Colonic mucosa (tissue), 4 donors: ENCODE data around the gene KRTAP4-16. TPM values are rescaled to one million over a fixed set of nuclear protein-coding genes. Genes with fewer than 3 reads are reported as not detected.
"Not testable (repeated sequence)": the region's sequence is repeated elsewhere in the genome, so short reads cannot be mapped to it uniquely, and the experiment has no call there.

Source experiments
- DNase-seq: peaks from one replicate; pipeline ENCODE4 v3.0.0-alpha.2; 2020
- H3K27ac ChIP-seq: fragments of 200-600 bp; one replicate; pipeline ENCODE4 v1.8.0; 2021
- H3K27me3 ChIP-seq: fragments of 200-600 bp; one replicate; pipeline ENCODE4 v1.8.0; 2021
- H3K36me3 ChIP-seq: fragments of 200-600 bp; one replicate; pipeline ENCODE4 v1.8.0; 2021
- H3K4me1 ChIP-seq: fragments of 200-600 bp; one replicate; pipeline ENCODE4 v1.8.0; 2021; ENCODE audit warnings: mild to moderate bottlenecking
- H3K4me3 ChIP-seq: fragments of 200-600 bp; one replicate; pipeline ENCODE4 v1.8.0; 2021
- H3K9ac ChIP-seq, 2 donors: one replicate each; pipeline ENCODE4 v1.7.0; 2013; ENCODE audit warnings: control low read depth in 2 of 2, low read depth in 2 of 2, low read length in 2 of 2
- H3K9me3 ChIP-seq: fragments of 200-600 bp; one replicate; pipeline ENCODE4 v1.8.0; 2021
- intact Hi-C: fragments of 100-400 bp; cut with DNase I; formaldehyde crosslinking; loops from one replicate; pipeline ENCODE4 v1.14.1; 2022
- total RNA-seq, 2 donors: library from RNA; stranded (reverse); fragmentation: NEBNext Ultra II Directional in 1 of 2; extraction: Animal tissue kit (Norgen Biotek cat#: 25700) in 1 of 2; gene quantifications; one replicate each; pipeline ENCODE4 v1.2.1, GENCODE V29; 2021
- TF ChIP-seq, protein P1 (sequence below): fragments of 200-600 bp; IDR thresholded peaks from one replicate; pipeline ENCODE4 v1.8.0; 2022; ENCODE audit warnings: antibody characterized with exemption, mild to moderate bottlenecking
- donor health status: healthy.
- donor health status: DM: no; HTN: no; CAD: no.
- donor health status: DM: no; HTN: no; CAD: no.

Gene KRTAP4-16
- total RNA-seq, result not detected

DNA sequence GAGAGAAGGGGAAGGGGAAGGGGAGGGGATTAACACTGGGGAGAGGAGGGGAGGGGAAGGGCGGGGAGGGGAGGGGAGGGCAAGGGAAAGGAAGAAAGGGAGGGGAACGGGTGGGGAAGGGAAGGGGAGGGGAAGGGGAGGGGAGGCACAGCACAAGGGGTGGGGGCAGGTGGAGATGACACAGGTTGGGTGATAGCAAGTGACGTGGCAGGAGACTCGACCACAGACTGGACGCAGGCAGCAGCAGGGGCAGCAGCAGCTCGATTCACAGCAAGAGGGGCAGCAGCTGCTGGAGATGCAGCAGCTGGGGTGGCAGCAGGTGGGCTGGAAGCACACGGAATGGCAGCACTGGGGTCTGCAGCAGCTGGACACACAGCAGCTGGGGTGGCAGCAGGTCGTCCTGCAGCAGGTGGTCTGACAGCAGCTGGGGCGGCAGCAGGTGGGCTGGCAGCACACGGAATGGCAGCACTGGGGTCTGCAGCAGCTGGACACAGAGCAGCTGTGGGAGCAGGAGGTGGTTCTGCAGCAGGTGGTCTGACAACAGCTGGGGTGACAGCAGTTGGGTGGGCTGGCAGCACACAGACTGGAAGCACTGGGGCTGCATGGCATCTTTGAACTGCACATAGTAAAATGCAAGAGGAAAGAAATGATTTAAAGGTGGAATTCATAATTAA is at the start of gene KRTAP4-16:
KRTAP4-16 (minus strand) TSS at position 624 of the 674 bp plus-strand sequence; CDS start at position 624, 0 bp downstream.
- no peaks in the 10 kb centered on the region for H3K9me3 ChIP-seq
- no peak for DNase-seq
- no peaks in the 10 kb centered on the region for H3K27me3 ChIP-seq
- H3K27ac ChIP-seq, result no peak within 1 kb of the TSS
- TF ChIP-seq, protein P1, sequence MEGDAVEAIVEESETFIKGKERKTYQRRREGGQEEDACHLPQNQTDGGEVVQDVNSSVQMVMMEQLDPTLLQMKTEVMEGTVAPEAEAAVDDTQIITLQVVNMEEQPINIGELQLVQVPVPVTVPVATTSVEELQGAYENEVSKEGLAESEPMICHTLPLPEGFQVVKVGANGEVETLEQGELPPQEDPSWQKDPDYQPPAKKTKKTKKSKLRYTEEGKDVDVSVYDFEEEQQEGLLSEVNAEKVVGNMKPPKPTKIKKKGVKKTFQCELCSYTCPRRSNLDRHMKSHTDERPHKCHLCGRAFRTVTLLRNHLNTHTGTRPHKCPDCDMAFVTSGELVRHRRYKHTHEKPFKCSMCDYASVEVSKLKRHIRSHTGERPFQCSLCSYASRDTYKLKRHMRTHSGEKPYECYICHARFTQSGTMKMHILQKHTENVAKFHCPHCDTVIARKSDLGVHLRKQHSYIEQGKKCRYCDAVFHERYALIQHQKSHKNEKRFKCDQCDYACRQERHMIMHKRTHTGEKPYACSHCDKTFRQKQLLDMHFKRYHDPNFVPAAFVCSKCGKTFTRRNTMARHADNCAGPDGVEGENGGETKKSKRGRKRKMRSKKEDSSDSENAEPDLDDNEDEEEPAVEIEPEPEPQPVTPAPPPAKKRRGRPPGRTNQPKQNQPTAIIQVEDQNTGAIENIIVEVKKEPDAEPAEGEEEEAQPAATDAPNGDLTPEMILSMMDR, result no peak
- H3K9ac ChIP-seq, result no peak within 1 kb of the TSS
- intact Hi-C loops, result no loop called here
- no peaks in the 10 kb centered on the region for H3K4me1 ChIP-seq
- no peak within 1 kb of the TSS for H3K4me3 ChIP-seq
- no peaks in the 10 kb centered on the region for H3K36me3 ChIP-seq

DNA sequence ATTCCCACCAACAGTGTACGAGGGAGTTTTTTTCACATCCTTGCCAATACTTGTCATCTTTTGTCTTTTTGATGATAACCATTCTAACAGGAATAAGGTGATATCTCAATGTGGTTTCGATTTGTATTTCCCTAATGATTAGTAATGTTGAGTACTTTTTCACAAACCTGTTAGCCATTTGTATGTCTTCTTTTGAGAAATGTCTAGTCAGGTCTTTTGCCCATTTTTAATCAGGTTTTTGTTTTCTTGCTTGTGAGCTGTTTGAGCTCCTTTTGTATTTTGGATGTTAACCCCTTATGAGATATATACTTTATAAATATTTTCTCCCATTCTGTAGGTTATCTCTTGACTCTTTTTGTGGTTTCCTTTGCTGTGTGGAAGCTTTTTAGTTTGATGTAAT is 49.5 kb upstream of the KRTAP4-16 start:
- Histone ChIP-seq H3K36me3 (no peaks in the 10 kb centered on the region), H3K27ac (no peak overlapping the region), H3K9ac (no peak overlapping the region), H3K9me3 (no peaks in the 10 kb centered on the region), H3K4me3 (no peak overlapping the region), H3K4me1 (no peaks in the 10 kb centered on the region), H3K27me3 (no peaks in the 10 kb centered on the region)
- intact Hi-C loops, result no loop called here
- TF ChIP-seq, protein P1, result no peak
- DNase-seq, result no peak

DNA sequence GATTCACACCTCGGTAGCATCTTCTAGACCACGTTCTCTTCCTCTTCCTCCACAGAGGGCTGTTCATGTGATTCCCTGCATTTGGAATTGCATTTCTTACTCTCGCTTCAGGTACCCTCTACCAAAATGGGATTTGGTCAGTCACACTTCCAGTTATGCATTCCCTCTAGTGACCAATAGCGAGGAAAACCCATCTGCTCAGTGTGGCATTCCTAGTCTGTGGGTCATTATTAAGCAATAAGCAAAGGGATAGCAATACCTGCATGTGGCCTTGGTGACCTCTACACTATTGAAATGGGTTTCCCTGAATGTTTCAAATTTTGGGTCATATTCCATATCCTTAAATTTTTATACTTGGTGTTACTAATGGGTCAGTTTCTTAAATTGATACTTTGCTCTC is 48.0 kb upstream of the KRTAP4-16 start:
- Histone ChIP-seq H3K4me1 (no peaks in the 10 kb centered on the region), H3K9me3 (no peaks in the 10 kb centered on the region), H3K4me3 (no peak overlapping the region), H3K36me3 (no peaks in the 10 kb centered on the region), H3K27ac (no peak overlapping the region), H3K9ac (no peak overlapping the region), H3K27me3 (no peaks in the 10 kb centered on the region)
- TF ChIP-seq, protein P1, result no peak
- no peak for DNase-seq
- intact Hi-C loops, result no loop called here

DNA sequence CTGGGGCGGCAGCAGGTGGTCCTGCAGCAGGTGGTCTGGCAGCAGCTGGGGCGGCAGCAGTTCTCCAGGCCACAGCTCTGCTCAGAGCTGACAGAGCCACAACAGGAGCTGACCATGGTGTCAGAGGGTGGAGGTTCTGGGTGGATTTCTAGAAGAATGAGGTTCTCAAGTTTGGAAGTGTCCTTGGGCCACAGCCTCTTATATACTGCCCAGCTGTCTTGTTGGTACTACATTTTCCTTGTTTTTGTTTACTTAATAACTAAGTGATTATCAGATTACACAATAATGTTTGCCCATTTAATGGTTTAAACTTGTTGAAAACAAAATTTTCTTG is 47.6 kb upstream of the KRTAP4-16 start, which contains the start of gene KRTAP4-5:
KRTAP4-5 (minus strand) TSS at position 174 of the 334 bp plus-strand sequence; CDS start at position 116, 58 bp downstream.
- no peak within 1 kb of the TSS for H3K4me3 ChIP-seq
- no peaks in the 10 kb centered on the region for H3K4me1 ChIP-seq
- H3K9me3 ChIP-seq, result no peaks in the 10 kb centered on the region
- no peaks in the 10 kb centered on the region for H3K27me3 ChIP-seq
- H3K36me3 ChIP-seq, result no peaks in the 10 kb centered on the region
- intact Hi-C loops, result no loop called here
- TF ChIP-seq, protein P1, result no peak
- no peak for DNase-seq
- H3K27ac ChIP-seq, result no peak within 1 kb of the TSS
- no peak within 1 kb of the TSS for H3K9ac ChIP-seq

DNA sequence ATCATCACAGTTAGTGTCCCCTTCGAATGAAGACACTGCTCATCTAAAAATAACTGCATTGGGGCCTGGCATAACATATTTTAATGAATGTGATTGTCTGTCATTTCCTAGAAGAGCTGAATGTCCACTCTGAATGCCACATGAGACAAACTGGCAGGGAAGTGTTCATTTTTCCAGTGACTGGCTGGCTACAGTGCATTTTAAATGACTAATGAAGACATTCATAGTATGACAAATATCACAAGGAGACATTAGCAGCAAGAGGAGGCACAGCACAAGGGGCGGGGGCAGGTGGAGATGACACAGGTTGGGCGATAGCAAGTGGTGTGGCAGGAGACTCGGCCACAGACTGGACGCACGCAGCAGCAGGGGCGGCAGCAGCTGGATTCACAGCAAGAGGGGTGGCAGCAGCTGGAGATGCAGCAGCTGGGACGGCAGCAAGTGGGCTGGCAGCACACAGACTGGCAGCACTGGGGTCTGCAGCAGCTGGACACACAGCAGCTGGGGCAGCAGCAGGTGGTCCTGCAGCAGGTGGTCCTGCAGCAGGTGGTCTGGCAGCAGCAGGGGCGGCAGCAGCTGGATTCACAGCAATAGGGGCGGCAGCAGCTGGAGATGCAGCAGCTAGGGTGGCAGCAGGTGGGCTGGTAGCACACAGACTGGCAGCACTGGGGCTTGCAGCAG is 47.1 kb upstream of the KRTAP4-16 start:
- H3K9me3 ChIP-seq, H3K36me3 ChIP-seq, H3K4me1 ChIP-seq, H3K27ac ChIP-seq, H3K9ac ChIP-seq, H3K27me3 ChIP-seq, H3K4me3 ChIP-seq, intact Hi-C loops, DNase-seq: not testable (repeated sequence)
